ENCODE measurements around the gene EBLN2.

DNA sequence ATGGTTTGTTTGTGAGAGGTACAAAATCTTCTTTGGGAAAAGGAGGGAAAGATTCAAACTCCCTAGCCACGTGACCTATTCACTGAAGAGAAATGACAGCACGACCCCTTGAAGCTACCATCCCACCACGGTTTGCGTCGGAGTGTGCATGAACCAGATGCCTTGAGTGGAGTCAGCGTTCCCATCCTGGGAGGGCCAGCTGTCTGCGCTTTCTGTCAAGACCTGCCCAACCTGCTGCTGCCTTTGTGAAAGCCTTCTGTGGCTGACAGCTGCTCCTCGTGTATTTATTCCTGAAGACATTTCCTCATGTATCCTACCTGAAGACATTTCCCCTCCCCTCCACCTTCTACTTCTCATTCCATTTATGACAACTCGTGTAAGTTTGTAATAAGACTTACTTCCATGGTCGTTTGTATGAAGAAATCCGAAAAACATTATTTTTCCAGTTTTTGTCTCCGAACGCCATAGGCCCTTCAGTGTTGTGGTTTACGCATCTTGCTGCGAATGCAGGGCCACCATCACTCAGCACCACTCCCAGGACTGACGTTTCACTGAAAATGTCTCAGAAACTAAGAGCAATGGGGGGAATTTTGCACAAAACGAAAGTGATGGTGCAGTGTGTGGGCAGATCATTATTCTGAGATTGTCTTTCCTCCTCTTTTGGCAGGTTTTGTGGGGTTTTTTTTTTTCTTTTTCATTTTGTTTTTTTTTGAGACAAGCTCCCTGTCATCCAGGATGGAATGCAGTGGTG is 18.9 kb downstream of the EBLN2 start:
- TF ChIP-seq POLR2A (IDR thresholded peaks at IDR 0.05) (no peak), CTCF (IDR thresholded peaks at IDR 0.05) (no peak)

Data from testis (tissue), 2 donors.